HFF-Myc (cell line): ENCODE data around the gene RFX4.

ENCODE experiments used
- DNase-seq: peaks from one replicate; pipeline ENCODE4 v3.0.0-alpha.2; 2011; ENCODE audit warnings: low read depth; ENCODE audit errors: extremely low read depth
- H3K4me3 ChIP-seq: replicated peaks from 2 replicates; pipeline ENCODE4 v1.5.1; 2011; ENCODE audit warnings: low read depth, mild to moderate bottlenecking, control low read depth, low read length
- TF ChIP-seq, protein P1 (sequence below): IDR thresholded peaks from 2 replicates; pipeline ENCODE4 v1.5.1; 2012; ENCODE audit warnings: mild to moderate bottlenecking, low read depth, low read length, control low read depth; ENCODE audit errors: missing control alignments

RFX4 gene

DNA sequence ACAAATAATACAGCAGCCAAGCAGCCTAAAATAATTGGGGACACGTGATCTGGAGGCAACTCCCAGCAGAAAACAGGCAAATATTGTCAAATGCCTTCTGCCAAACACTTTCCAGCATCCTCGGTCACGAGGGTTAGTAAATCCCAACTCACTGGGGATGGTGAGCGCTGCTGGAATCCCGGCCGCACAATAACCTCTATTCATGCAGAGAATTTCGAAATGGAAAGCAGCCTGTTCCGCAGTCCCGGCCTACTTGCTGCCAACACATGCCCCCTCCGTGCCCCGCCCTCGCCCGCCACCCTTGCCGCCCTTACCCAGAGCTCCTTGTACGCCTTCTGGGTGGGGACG, 62.2 kb downstream of the RFX4 start:
- TF ChIP-seq, protein P1, sequence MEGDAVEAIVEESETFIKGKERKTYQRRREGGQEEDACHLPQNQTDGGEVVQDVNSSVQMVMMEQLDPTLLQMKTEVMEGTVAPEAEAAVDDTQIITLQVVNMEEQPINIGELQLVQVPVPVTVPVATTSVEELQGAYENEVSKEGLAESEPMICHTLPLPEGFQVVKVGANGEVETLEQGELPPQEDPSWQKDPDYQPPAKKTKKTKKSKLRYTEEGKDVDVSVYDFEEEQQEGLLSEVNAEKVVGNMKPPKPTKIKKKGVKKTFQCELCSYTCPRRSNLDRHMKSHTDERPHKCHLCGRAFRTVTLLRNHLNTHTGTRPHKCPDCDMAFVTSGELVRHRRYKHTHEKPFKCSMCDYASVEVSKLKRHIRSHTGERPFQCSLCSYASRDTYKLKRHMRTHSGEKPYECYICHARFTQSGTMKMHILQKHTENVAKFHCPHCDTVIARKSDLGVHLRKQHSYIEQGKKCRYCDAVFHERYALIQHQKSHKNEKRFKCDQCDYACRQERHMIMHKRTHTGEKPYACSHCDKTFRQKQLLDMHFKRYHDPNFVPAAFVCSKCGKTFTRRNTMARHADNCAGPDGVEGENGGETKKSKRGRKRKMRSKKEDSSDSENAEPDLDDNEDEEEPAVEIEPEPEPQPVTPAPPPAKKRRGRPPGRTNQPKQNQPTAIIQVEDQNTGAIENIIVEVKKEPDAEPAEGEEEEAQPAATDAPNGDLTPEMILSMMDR = no peak
- H3K4me3 ChIP-seq = no peak overlapping the region
- no peak for DNase-seq

DNA sequence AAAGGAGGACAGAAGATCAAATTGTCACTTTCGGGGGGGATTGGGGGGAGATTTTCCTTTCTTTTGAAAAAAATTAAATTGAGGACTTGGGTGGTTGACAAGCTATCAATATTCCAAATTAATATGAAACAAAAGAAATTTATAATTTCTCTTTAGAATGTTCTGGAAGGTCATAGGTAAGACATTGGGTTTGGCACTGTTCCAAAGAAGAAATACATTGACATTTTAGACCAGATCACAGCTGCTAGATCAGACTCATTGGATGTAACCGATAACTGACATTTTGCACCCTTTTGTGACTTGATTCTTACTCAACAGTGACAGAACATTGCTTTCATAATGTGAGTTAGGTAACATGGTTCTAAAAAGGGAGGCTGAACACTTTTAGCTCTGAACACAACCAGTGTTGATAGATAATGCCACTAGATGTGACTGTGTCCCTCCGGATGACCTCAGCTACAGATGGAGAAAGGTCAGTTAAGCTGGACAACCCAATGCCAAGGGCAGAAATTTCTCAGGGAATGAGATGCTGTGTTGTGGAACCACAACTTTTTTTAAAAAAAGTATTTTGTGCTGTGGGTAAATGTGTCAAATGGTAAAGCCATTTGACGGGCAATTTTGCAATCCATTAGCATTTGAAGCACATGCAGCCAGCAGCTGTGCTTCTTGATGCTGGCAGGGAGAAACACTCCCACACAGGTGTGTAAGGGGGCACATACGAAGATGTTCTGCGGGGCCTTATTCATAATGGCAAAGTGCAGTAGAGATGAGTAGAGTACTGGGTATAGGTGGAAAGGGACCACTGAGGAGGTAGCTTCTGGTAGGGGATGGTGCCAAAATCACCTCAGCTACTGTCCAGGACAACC, 62.9 kb downstream of the RFX4 start:
- DNase-seq = no peak
- no peak overlapping the region for H3K4me3 ChIP-seq
- TF ChIP-seq, protein P1 = no peak

DNA sequence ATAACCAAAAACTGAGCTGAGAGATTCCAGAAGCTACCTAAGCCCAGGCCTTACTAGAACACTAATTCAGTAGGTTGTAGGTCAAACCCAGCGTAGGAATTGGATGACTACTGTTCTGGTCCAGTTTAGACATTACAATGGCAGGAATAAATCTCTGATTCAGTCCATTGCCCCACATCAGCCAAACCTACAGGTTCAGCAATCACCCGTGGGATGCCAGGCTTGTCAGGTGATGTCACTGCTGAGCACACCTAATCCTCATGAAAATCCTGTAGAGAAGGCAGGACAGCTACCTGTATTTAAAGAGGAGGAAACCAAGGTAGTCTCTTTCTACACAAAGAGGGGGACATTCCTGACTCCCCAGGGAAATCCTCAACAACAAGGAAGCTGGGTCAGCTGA, 63.7 kb downstream of the RFX4 start:
- TF ChIP-seq, protein P1 = no peak
- no peak overlapping the region for H3K4me3 ChIP-seq
- DNase-seq = no peak

DNA sequence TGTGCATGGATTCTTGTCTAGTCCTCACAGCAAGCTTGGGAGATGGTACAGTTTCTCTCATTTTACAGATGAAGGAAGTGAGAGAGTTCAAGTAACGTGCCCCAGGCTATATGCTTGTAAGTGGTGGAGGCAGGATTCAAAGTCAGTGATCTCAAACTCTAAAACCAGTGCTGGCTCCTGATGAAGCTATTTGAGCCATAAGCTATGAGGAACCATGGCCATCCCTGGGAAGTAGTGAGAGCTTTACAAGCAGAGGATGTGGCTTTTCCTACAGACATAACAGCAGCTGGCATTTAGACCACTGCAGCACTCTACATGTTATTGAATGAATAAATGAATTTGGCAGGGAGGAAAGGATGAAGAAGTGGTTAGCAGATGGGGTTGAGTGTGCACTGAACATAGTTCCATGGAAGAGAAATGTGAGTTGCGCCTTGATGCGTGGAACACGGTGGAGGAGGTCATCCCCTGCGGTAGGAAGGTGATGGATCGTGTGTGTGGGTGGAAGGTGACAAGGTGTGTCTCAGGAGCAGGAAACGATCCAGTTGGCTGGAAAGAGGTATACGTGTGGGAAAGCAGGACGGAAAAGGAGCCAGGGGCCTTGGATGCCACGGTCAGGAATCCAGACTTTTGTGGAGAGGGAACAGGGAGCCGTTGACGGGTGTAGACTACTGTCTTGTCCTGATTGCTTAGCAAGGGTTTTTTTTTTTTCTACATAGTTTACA, 65.2 kb downstream of the RFX4 start:
- no peak overlapping the region for H3K4me3 ChIP-seq
- TF ChIP-seq, protein P1 = no peak
- no peak for DNase-seq

DNA sequence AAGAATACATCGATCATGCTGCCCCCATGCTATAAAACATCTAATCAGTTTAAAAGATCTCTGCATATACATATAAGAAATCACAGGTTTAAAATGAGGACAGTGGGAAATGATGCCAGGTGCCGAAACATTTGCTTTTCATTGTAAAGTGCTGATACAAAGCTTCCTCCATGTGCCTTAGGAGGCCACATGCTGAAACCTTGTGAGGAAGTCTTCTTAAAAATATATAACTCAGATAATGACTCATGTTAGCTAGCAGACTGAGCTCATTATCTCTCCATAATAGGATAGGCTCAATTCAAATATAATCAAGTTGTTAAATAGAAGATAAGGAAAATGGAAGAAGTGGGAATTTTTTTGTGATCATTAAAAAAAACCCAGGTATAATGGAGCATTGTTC, 65.9 kb downstream of the RFX4 start:
- TF ChIP-seq, protein P1 = no peak
- no peak for DNase-seq
- no peak overlapping the region for H3K4me3 ChIP-seq

DNA sequence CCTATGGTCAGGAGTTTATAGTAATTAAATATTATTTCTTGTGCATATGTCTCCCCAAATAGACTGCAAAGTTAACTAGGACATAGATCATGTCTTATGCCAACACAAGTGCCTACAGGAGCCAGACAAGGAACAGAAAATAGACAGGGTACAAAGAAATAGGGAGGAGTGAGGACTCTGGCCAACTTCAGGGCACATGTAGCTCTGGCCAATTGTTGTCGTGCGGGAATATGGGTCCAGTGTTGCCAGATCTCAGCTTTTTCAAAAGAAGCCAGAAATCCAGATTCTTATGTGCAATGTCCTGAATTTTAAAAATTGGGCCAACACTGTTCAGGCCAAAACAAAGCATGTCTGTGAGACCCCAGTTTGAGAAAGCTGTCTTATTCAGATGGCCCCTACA, 68.7 kb downstream of the RFX4 start:
- no peak overlapping the region for H3K4me3 ChIP-seq
- DNase-seq = no peak
- TF ChIP-seq, protein P1 = no peak
